IMR-90 (cell line): ENCODE results near the gene TMPRSS15. TPM values are rescaled to one million over a fixed set of nuclear protein-coding genes. Genes with fewer than 3 reads are reported as not detected.

Source experiments
- ATAC-seq: fragments of 200-7000 bp; cut with Tn5 transposase; 2 replicates; pipeline ENCODE4 v1.9.1; 2020; ENCODE audit warnings: low read depth, mild to moderate bottlenecking, moderate library complexity
- BruUV-seq: library from RNA; stranded (reverse); fragments of 400-500 nt; replicated peaks from 2 replicates; lab custom pipeline; 2021; lab: Mats Ljungman, UMichigan
- CTCF ChIA-PET: fragments of 300-600 bp; formaldehyde crosslinking; extraction: SDS; loops from one replicate; lab custom pipeline; 2021; ENCODE audit warnings: antibody characterized with exemption; lab: Yijun Ruan, JAX
- POLR2A ChIA-PET: fragments of 300-600 bp; sonication (Branson Sonifier 250); formaldehyde crosslinking; loops from one replicate; lab custom pipeline; 2022; ENCODE audit warnings: antibody characterized with exemption; ENCODE audit not compliant: unreplicated experiment; lab: Charles Lee
- DNase-seq: peaks from one replicate; pipeline ENCODE4 v3.0.0; 2013
- H2AFZ ChIP-seq: replicated peaks from 2 replicates; pipeline ENCODE3; 2013; ENCODE audit warnings: low read length, mild to moderate bottlenecking; ENCODE audit not compliant: poor library complexity
- H2AK5ac ChIP-seq: 2 replicates; pipeline ENCODE4 v1.6.1; 2013; ENCODE audit warnings: low read depth, low read length, inconsistent platforms
- H2AK9ac ChIP-seq: replicated peaks from 2 replicates; pipeline ENCODE3; 2013; ENCODE audit warnings: mild to moderate bottlenecking, low read depth, low read length, moderate library complexity; ENCODE audit not compliant: poor library complexity
- H2BK120ac ChIP-seq: 2 replicates; pipeline ENCODE4 v1.6.1; 2013; ENCODE audit warnings: low read depth, low read length, inconsistent platforms
- H2BK15ac ChIP-seq: 3 replicates; pipeline ENCODE4 v1.6.1; 2013; ENCODE audit warnings: low read depth, low read length, inconsistent platforms
- H2BK20ac ChIP-seq: 2 replicates; pipeline ENCODE4 v1.6.1; 2013; ENCODE audit warnings: low read depth, mild to moderate bottlenecking, inconsistent platforms, low read length, moderate library complexity
- H2BK5ac ChIP-seq: 2 replicates; pipeline ENCODE4 v1.6.1; 2013; ENCODE audit warnings: mild to moderate bottlenecking, low read depth, low read length, inconsistent platforms; ENCODE audit not compliant: poor library complexity, severe bottlenecking
- H3K14ac ChIP-seq: replicated peaks from 2 replicates; pipeline ENCODE4 v1.6.1; 2013; ENCODE audit warnings: low read depth, low read length, inconsistent platforms
- H3K18ac ChIP-seq: 2 replicates; pipeline ENCODE4 v1.6.1; 2013; ENCODE audit warnings: low read depth, low read length, control low read depth
- H3K23ac ChIP-seq: 2 replicates; pipeline ENCODE4 v1.6.1; 2013; ENCODE audit warnings: low read depth, low read length, inconsistent platforms
- H3K27ac ChIP-seq: 2 replicates; pipeline ENCODE4 v1.5.1; 2013; ENCODE audit warnings: mild to moderate bottlenecking, control low read depth, low read length; ENCODE audit not compliant: insufficient read depth
- H3K27me3 ChIP-seq: 2 replicates; pipeline ENCODE4 v1.6.1; 2013; ENCODE audit warnings: low read length; ENCODE audit not compliant: control insufficient read depth, insufficient read depth
- H3K36me3 ChIP-seq: 2 replicates; pipeline ENCODE4 v1.6.1; 2013; ENCODE audit warnings: low read length, mixed read lengths; ENCODE audit not compliant: control insufficient read depth, insufficient read depth
- H3K4ac ChIP-seq: 2 replicates; pipeline ENCODE4 v1.6.1; 2013; ENCODE audit warnings: low read depth, low read length, inconsistent platforms
- H3K4me1 ChIP-seq: 2 replicates; pipeline ENCODE4 v1.6.1; 2013; ENCODE audit warnings: low read length, mixed read lengths; ENCODE audit not compliant: control insufficient read depth, insufficient read depth
- H3K4me2 ChIP-seq: 2 replicates; pipeline ENCODE4 v1.6.1; 2013; ENCODE audit warnings: low read depth, mild to moderate bottlenecking, control low read depth, low read length, moderate library complexity
- H3K4me3 ChIP-seq: 2 replicates; pipeline ENCODE4 v1.5.1; 2013; ENCODE audit warnings: low read depth, mild to moderate bottlenecking, control low read depth, low read length, moderate library complexity; ENCODE audit not compliant: insufficient read depth
- H3K56ac ChIP-seq: 2 replicates; pipeline ENCODE4 v1.6.1; 2013; ENCODE audit warnings: low read length, inconsistent platforms; ENCODE audit not compliant: insufficient read depth; ENCODE audit errors: extremely low read depth
- H3K79me1 ChIP-seq, 2 experiments: 2 replicates each; pipeline ENCODE4 v1.6.1; 2013; ENCODE audit warnings: low read length in 2 of 2, inconsistent platforms in 1 of 2, low read depth in 1 of 2
- H3K9ac ChIP-seq: 2 replicates; pipeline ENCODE4 v1.6.1; 2013; ENCODE audit warnings: low read depth, low read length, control low read depth
- H3K9me1 ChIP-seq: 2 replicates; pipeline ENCODE4 v1.6.1; 2013; ENCODE audit warnings: low read length, inconsistent platforms; ENCODE audit not compliant: insufficient read depth
- H3K9me3 ChIP-seq: 2 replicates; pipeline ENCODE4 v1.6.1; 2013; ENCODE audit warnings: low read length; ENCODE audit not compliant: control insufficient read depth, insufficient read depth
- H4K20me1 ChIP-seq: 2 replicates; pipeline ENCODE4 v1.6.1; 2013; ENCODE audit warnings: low read length, inconsistent platforms; ENCODE audit not compliant: insufficient read depth
- H4K5ac ChIP-seq: 2 replicates; pipeline ENCODE4 v1.6.1; 2013; ENCODE audit warnings: mild to moderate bottlenecking, low read depth, low read length, control low read depth
- H4K8ac ChIP-seq, 2 experiments: 2 replicates each; pipeline ENCODE4 v1.6.1; 2013; ENCODE audit warnings: low read depth in 2 of 2, low read length in 2 of 2, control low read depth in 1 of 2, inconsistent platforms in 1 of 2
- H4K91ac ChIP-seq: 2 replicates; pipeline ENCODE4 v1.6.1; 2013; ENCODE audit warnings: low read depth, low read length, inconsistent platforms; ENCODE audit not compliant: insufficient read depth
- BHLHE40 ChIP-seq: fragments of 150-350 bp; IDR thresholded peaks from 2 replicates; pipeline ENCODE4 v1.6.1; 2016; ENCODE audit warnings: mild to moderate bottlenecking, low read depth, low read length
- CEBPB ChIP-seq: IDR thresholded peaks from 2 replicates; pipeline ENCODE4 v1.6.1; 2012; ENCODE audit warnings: low read depth, low read length, improper control_type of control experiment
- CHD1 ChIP-seq: IDR thresholded peaks from 2 replicates; pipeline ENCODE4 v1.6.1; 2012; ENCODE audit warnings: low read depth, low read length, improper control_type of control experiment
- FOS ChIP-seq: fragments of 150-350 bp; IDR thresholded peaks from 2 replicates; pipeline ENCODE4 v1.6.1; 2016; ENCODE audit warnings: low read depth, low read length
- MAFK ChIP-seq: IDR thresholded peaks from 2 replicates; pipeline ENCODE4 v1.6.1; 2012; ENCODE audit warnings: low read depth, low read length, improper control_type of control experiment
- MAZ ChIP-seq: IDR thresholded peaks from 2 replicates; pipeline ENCODE4 v1.6.1; 2012; ENCODE audit warnings: low read depth, mild to moderate bottlenecking, low read length, improper control_type of control experiment, moderate library complexity, borderline replicate concordance
- MXI1 ChIP-seq: IDR thresholded peaks from 2 replicates; pipeline ENCODE4 v1.6.1; 2012; ENCODE audit warnings: low read depth, mild to moderate bottlenecking, low read length, moderate library complexity, borderline replicate concordance
- NFE2L2 ChIP-seq: fragments of 150-350 bp; IDR thresholded peaks from 2 replicates; pipeline ENCODE4 v1.6.1; 2016; ENCODE audit warnings: low read depth, mild to moderate bottlenecking, low read length
- POLR2A ChIP-seq: IDR thresholded peaks from 2 replicates; pipeline ENCODE4 v1.6.1; 2012; ENCODE audit warnings: mild to moderate bottlenecking, low read depth, low read length
- RAD21 ChIP-seq: IDR thresholded peaks from 2 replicates; pipeline ENCODE4 v1.6.1; 2012; ENCODE audit warnings: low read length, improper control_type of control experiment
- RCOR1 ChIP-seq: IDR thresholded peaks from 2 replicates; pipeline ENCODE4 v1.6.1; 2012; ENCODE audit warnings: mild to moderate bottlenecking, low read length, improper control_type of control experiment; ENCODE audit not compliant: insufficient replicate concordance
- RFX5 ChIP-seq: IDR thresholded peaks from 2 replicates; pipeline ENCODE4 v1.8.0; 2012; ENCODE audit warnings: low read depth, mild to moderate bottlenecking, low read length, moderate library complexity
- SMC3 ChIP-seq: fragments of 150-350 bp; IDR thresholded peaks from 2 replicates; pipeline ENCODE4 v1.6.1; 2016; ENCODE audit warnings: low read depth, mild to moderate bottlenecking, antibody characterized with exemption, low read length, moderate library complexity
- WGBS, 2 experiments: methylation state at CpG; one replicate each; pipeline versions ENCODE4 v1.1.5 to v1.1.7; 2013; ENCODE audit warnings: missing lambda C conversion rate in 2 of 2; ENCODE audit not compliant: insufficient read length in 1 of 2; ENCODE audit errors: extremely low coverage in 2 of 2; 5-methylcytosine and 5-hydroxymethylcytosine counted together
- dilution Hi-C: fragments of 300-500 bp; cut with HindIII; formaldehyde crosslinking; loops from one replicate; pipeline ENCODE4 v1.14.3; 2018; ENCODE audit warnings: low sequenced_read_pairs; ENCODE audit not compliant: unreplicated experiment
- in situ Hi-C: fragments of 300-500 bp; cut with MboI; formaldehyde crosslinking; loops from 3 replicates; pipeline ENCODE4 v1.14.3; 2019; ENCODE audit warnings: low sequenced_read_pairs, inconsistent platforms, mixed read lengths
- intact Hi-C: fragments of 100-400 bp; cut with micrococcal nuclease; formaldehyde crosslinking; loops from 2 replicates; pipeline ENCODE4 v1.10.0; 2022
- polyA plus RNA-seq, 3 experiments: library from polyadenylated mRNA; depleted of rRNA; stranded (reverse); fragments of >200 nt; gene quantifications; 2 replicates each; pipeline ENCODE4 v1.2.3, GENCODE V29; 2012; ENCODE audit warnings: low replicate concordance in 1 of 3
- total RNA-seq: library from RNA; depleted of rRNA; stranded (reverse); fragments of >200 nt; gene quantifications from 2 replicates; pipeline ENCODE4 v1.2.3, GENCODE V29; 2012
- TF ChIP-seq, protein P1 (sequence below): fragments of 150-350 bp; IDR thresholded peaks from 2 replicates; pipeline ENCODE4 v1.6.1; 2016; ENCODE audit warnings: low read depth, mild to moderate bottlenecking, low read length, moderate library complexity, borderline replicate concordance
- TF ChIP-seq, protein P2 (sequence below): fragments of 150-350 bp; IDR thresholded peaks from 2 replicates; pipeline ENCODE4 v1.6.1; 2017; ENCODE audit warnings: mild to moderate bottlenecking, antibody characterized with exemption, low read length, low read depth
- TF ChIP-seq, protein P3 (sequence below): conservative IDR thresholded peaks from 2 replicates; pipeline ENCODE4 v1.5.1; 2012; ENCODE audit warnings: mild to moderate bottlenecking, low read depth, low read length, improper control_type of control experiment

The TMPRSS15 gene
- total and polyA plus RNA-seq, 2 of the 4 experiments (the other 2 are of a cell fraction): not detected

DNA sequence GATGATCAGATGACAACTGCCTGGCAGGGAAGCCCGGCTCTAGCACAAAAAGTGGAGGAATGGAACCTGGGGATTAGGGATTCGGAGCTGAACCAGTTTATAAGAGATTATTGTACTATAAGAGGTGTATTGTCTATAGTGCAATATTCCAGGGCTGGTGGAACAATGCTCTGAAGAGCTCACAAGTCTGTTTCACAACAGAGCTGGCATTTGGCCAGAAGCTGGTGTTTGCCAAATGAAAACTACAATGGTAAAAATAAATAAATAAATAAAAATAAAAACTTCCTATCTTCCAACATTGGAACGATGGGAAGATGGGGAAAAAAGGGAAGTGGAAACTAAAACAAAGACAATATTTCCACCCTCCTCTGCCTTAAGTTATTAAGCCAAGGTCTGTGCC, 85.4 kb downstream of the TMPRSS15 start:
- Histone ChIP-seq H4K20me1 (no peaks in the 10 kb centered on the region), H3K4me1 (no peaks in the 10 kb centered on the region), H4K91ac (no peak overlapping the region), H2BK15ac (no peak overlapping the region), H4K8ac (no peak overlapping the region), H2AK9ac (no peak overlapping the region), H3K79me1 (no peaks in the 10 kb centered on the region), H3K27me3 (no peaks in the 10 kb centered on the region), H3K9ac (no peak overlapping the region), H2BK5ac (no peak overlapping the region), H3K9me3 (peaks cover 1% of the 10 kb centered on the region; the same call in 1 of the 2 replicates), H2AK5ac (no peak overlapping the region), H3K56ac (no peak overlapping the region), H2AFZ (no peak overlapping the region), H3K4me3 (no peak overlapping the region), H3K36me3 (no peaks in the 10 kb centered on the region), H2BK120ac (no peak overlapping the region), H3K9me1 (no peaks in the 10 kb centered on the region), H3K14ac (no peak overlapping the region), H3K23ac (no peak overlapping the region), H3K27ac (no peak overlapping the region), H3K4me2 (no peak overlapping the region), H3K18ac (no peak overlapping the region), H4K5ac (no peak overlapping the region), H3K4ac (no peak overlapping the region), H2BK20ac (no peak overlapping the region)
- in situ Hi-C loops: no loop called here
- POLR2A ChIA-PET: no interaction called here
- no TSS peak for BruUV-seq
- CTCF ChIA-PET: no interaction called here
- no peak for ATAC-seq
- dilution Hi-C loops: no loop called here
- intact Hi-C loops: no loop called here
- DNase-seq: no peak
- no CpG with 5 or more reads among the region's 3 CpGs for WGBS, 2 experiments
- no peak for TF ChIP-seq RAD21
- TF ChIP-seq, protein P1, sequence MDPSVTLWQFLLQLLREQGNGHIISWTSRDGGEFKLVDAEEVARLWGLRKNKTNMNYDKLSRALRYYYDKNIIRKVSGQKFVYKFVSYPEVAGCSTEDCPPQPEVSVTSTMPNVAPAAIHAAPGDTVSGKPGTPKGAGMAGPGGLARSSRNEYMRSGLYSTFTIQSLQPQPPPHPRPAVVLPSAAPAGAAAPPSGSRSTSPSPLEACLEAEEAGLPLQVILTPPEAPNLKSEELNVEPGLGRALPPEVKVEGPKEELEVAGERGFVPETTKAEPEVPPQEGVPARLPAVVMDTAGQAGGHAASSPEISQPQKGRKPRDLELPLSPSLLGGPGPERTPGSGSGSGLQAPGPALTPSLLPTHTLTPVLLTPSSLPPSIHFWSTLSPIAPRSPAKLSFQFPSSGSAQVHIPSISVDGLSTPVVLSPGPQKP: no peak
- no peak for TF ChIP-seq FOS
- TF ChIP-seq MAZ: no peak
- no peak for TF ChIP-seq BHLHE40
- TF ChIP-seq RFX5: no peak
- TF ChIP-seq RCOR1: no peak
- no peak for TF ChIP-seq CHD1
- no peak for TF ChIP-seq CEBPB
- TF ChIP-seq NFE2L2: no peak
- no peak for TF ChIP-seq SMC3
- TF ChIP-seq POLR2A: no peak
- TF ChIP-seq, protein P2, sequence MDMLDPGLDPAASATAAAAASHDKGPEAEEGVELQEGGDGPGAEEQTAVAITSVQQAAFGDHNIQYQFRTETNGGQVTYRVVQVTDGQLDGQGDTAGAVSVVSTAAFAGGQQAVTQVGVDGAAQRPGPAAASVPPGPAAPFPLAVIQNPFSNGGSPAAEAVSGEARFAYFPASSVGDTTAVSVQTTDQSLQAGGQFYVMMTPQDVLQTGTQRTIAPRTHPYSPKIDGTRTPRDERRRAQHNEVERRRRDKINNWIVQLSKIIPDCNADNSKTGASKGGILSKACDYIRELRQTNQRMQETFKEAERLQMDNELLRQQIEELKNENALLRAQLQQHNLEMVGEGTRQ: no peak
- TF ChIP-seq MAFK: no peak
- no peak for TF ChIP-seq MXI1
- TF ChIP-seq, protein P3, sequence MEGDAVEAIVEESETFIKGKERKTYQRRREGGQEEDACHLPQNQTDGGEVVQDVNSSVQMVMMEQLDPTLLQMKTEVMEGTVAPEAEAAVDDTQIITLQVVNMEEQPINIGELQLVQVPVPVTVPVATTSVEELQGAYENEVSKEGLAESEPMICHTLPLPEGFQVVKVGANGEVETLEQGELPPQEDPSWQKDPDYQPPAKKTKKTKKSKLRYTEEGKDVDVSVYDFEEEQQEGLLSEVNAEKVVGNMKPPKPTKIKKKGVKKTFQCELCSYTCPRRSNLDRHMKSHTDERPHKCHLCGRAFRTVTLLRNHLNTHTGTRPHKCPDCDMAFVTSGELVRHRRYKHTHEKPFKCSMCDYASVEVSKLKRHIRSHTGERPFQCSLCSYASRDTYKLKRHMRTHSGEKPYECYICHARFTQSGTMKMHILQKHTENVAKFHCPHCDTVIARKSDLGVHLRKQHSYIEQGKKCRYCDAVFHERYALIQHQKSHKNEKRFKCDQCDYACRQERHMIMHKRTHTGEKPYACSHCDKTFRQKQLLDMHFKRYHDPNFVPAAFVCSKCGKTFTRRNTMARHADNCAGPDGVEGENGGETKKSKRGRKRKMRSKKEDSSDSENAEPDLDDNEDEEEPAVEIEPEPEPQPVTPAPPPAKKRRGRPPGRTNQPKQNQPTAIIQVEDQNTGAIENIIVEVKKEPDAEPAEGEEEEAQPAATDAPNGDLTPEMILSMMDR: no peak
